BE2C (cell line): Measurements from ENCODE around the gene ACSM2B.
"Not testable (repeated sequence)": the region's sequence is repeated elsewhere in the genome, so short reads cannot be mapped to it uniquely, and the experiment has no call there.

Source experiments
- DNase-seq: peaks from one replicate; pipeline ENCODE4 v3.0.0-alpha.2; 2020
- H3K27me3 ChIP-seq: fragments of 250-450 bp; sonication (Bioruptor Pico); 2 replicates; pipeline ENCODE4 v1.5.1; 2020; ENCODE audit warnings: mild to moderate bottlenecking
- H3K36me3 ChIP-seq: fragments of 250-450 bp; sonication (Bioruptor Pico); 2 replicates; pipeline ENCODE4 v1.5.1; 2020; ENCODE audit warnings: mild to moderate bottlenecking
- H3K4me1 ChIP-seq: fragments of 250-450 bp; sonication (Bioruptor Pico); 2 replicates; pipeline ENCODE4 v1.5.1; 2020
- H3K4me3 ChIP-seq: 2 replicates; pipeline ENCODE4 v1.5.1; 2011; ENCODE audit warnings: low read depth, low read length
- H3K9me3 ChIP-seq: fragments of 250-450 bp; sonication (Bioruptor Pico); 2 replicates; pipeline ENCODE4 v1.5.1; 2020
- TF ChIP-seq, protein P1 (sequence below): IDR thresholded peaks from 2 replicates; pipeline ENCODE4 v1.5.1; 2012; ENCODE audit warnings: mild to moderate bottlenecking, low read depth, low read length

The ACSM2B gene

DNA sequence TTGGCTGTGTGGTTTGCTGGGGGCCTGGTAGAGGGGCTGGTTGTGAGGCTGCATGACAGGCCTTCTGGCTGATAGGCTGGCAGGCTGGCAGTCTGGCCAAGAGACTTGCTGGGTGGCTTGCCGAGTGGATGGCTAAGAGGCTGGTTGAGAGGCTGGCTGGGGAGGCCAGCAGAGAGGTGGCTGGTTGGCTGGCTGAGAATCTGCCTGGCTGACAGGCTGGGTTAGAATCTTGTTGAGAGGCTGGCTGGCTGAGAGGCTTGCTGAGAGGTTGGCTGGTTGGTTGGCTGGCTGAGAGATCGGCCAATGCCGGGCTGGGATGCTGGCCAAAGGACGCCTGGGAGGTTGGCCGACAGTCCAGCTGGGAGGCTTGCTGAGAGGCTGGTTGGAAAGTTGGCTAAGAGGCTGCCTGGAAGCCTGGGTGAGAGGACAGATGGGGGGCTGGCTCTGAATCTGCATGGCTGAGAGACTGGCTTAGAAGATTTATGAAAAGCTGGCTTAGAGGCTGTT is 35.9 kb upstream of the ACSM2B start:
- TF ChIP-seq, protein P1, sequence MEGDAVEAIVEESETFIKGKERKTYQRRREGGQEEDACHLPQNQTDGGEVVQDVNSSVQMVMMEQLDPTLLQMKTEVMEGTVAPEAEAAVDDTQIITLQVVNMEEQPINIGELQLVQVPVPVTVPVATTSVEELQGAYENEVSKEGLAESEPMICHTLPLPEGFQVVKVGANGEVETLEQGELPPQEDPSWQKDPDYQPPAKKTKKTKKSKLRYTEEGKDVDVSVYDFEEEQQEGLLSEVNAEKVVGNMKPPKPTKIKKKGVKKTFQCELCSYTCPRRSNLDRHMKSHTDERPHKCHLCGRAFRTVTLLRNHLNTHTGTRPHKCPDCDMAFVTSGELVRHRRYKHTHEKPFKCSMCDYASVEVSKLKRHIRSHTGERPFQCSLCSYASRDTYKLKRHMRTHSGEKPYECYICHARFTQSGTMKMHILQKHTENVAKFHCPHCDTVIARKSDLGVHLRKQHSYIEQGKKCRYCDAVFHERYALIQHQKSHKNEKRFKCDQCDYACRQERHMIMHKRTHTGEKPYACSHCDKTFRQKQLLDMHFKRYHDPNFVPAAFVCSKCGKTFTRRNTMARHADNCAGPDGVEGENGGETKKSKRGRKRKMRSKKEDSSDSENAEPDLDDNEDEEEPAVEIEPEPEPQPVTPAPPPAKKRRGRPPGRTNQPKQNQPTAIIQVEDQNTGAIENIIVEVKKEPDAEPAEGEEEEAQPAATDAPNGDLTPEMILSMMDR = no peak
- Histone ChIP-seq H3K4me3 (no peak overlapping the region), H3K9me3 (no peaks in the 10 kb centered on the region), H3K36me3 (no peaks in the 10 kb centered on the region), H3K4me1 (no peaks in the 10 kb centered on the region), H3K27me3 (no peaks in the 10 kb centered on the region)
- no peak for DNase-seq

DNA sequence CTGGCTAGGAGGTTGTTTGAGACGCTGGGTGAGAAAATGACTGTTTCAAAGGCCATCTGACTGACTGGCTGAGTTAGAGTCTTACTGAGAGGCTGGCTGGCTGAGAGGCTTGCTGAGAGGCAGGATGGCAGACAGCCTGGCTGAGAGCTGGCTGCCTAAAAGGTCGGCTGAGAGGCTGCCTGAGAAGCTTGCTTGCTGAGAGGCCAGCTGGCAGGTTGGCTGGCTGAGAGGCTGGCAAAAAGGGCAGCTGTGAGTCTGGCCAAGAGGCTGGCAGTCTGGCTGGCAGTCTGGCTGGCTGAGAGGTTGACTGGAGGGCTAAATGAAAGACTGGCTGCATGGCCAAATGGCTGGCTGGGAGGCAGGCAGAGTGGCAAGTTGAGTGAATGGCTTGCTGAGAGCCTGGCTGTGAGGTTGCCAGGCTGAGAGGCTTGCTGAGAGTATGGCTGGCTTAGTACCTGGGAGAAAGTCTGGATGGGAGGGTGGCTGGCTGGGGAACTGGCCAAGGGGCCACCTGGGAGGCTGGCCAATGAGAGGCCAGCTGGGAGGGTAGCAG is 35.3 kb upstream of the ACSM2B start:
- no peak for DNase-seq
- H3K4me1 ChIP-seq = no peaks in the 10 kb centered on the region
- no peaks in the 10 kb centered on the region for H3K9me3 ChIP-seq
- no peaks in the 10 kb centered on the region for H3K36me3 ChIP-seq
- TF ChIP-seq, protein P1 = no peak
- H3K27me3 ChIP-seq = no peaks in the 10 kb centered on the region
- H3K4me3 ChIP-seq = no peak overlapping the region

DNA sequence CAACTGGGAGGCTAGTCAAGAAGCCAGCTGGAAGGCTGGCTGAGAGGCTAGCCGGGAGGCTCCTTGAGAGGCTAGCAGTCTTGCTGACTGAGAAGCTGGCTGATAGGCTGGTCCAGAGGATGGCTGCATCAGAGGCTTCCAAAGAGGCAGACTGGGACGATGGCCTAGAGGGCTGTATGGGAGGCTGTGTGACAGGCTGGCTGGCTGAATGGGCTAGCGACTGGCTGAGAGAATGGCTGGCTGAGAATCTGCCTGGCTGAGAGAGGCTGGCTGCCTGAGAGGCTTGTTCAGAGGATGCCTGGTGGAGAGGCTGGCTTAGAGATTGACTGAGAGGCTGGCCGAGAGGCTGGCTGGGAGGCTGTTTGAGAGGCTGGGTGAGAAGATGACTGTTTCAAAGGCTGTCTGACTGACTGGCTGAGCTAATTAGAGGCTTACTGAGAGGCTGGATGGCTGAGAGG is 34.8 kb upstream of the ACSM2B start:
- TF ChIP-seq, protein P1 = no peak
- H3K36me3 ChIP-seq = no peaks in the 10 kb centered on the region
- DNase-seq = no peak
- H3K4me3 ChIP-seq = no peak overlapping the region
- H3K27me3 ChIP-seq = no peaks in the 10 kb centered on the region
- no peaks in the 10 kb centered on the region for H3K4me1 ChIP-seq
- no peaks in the 10 kb centered on the region for H3K9me3 ChIP-seq

DNA sequence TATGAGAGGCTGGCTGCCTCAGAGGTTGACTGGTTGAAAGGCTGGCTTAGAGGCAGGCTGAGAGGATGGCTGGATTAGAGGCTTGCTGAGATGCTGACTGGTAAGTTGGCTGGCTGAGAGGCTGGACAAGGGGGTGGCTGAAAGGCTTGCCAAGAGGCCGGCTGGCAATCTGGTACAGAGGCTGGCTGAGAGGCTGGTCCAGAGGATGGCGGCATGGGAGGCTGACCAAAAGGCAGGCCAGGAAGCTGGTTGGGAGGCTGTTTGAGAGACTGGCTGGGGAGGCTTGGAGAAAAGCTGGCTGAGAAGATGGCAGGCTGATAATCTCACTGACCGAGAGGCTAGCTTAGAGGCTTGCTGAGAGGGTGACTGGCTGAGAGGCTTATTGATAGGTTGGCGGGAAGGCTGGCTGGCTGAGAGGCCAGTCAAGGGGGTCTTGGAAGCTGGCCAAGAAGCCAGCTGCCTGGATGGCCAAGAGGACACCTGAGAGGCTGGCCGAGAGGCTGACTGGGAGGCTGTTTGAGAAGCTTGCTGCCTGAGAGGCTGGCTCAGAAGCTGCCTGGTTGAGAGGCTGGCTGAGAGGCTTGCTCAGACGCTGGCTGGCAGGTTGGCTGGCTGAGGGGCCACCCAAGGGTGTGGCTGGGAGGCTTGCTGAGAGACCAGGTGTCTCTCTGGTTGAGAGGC is 34.2 kb upstream of the ACSM2B start:
- Histone ChIP-seq H3K9me3 (no peaks in the 10 kb centered on the region), H3K27me3 (no peaks in the 10 kb centered on the region), H3K4me1 (no peaks in the 10 kb centered on the region), H3K4me3 (no peak overlapping the region), H3K36me3 (no peaks in the 10 kb centered on the region)
- no peak for DNase-seq
- TF ChIP-seq, protein P1 = no peak

DNA sequence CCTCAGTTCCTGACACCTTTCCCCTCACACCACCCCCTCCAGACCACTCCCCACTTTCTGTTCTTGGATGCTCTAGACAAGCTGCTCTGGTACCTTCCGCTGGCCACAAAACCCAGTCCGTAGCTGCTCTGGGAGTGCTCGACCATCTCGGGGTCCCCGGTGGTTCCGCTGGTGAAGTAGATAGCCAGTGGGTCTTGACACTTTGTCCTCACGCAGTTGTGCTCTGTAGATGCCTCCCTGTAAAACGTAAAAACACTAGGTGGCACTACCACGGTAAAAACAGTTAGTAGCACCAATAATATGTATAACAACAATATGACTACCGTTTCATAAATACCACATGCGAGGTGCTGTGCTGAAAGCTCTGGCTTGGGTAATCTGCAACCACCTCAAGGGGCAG is 26.0 kb upstream of the ACSM2B start:
- not testable (repeated sequence) for H3K4me1 ChIP-seq, H3K27me3 ChIP-seq, DNase-seq, H3K4me3 ChIP-seq, H3K36me3 ChIP-seq, H3K9me3 ChIP-seq

DNA sequence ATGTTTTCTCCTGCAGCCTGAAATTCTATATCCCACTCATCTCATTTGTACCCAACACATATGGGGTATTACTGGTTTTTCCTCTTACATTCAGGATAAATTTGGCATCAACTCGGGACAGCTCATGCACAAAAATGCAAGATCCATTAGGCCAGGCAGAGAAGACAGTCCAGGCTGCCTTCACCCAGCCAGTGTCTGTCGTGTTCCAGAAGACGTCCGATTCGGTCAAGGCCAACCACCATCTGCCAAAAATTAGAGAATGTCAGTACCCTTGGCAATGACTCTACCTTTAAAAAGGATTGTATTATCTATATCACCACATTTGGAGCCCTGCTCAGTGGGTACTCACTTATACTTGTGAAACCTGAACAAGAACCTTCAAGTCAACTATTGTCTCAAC is 23.3 kb upstream of the ACSM2B start:
- not testable (repeated sequence) for H3K36me3 ChIP-seq, H3K4me3 ChIP-seq, H3K4me1 ChIP-seq, DNase-seq, H3K9me3 ChIP-seq, H3K27me3 ChIP-seq

DNA sequence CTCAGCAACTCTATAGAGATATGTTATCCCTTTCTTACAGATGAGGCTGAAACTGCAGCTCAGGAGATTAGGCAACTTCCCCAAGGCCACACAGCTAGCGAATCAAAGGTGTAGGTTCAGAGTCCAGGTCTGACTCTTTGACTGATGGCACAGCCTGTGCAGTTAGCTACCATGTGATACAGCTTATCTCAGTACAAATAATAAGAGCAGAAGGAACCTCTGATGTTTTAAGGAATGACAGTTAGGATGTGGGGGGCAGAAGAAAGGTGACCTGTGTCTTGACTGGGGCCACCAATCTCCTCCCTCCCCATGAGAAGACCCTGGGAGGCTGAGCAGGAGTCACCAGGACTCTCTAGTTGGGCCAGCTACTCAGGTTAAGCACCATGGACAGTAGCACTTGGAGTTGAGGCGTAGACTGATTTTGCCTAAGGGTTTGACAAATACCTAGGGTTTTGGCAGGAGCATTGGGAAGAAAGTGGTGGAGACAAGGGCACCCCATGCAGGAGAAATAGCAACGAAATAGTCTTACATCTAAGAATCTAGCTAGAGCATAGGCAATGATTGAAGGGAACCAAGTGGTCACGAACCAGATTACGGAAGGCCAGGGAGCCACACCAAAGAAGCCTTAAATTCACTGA is 22.8 kb upstream of the ACSM2B start:
- no peak for DNase-seq

DNA sequence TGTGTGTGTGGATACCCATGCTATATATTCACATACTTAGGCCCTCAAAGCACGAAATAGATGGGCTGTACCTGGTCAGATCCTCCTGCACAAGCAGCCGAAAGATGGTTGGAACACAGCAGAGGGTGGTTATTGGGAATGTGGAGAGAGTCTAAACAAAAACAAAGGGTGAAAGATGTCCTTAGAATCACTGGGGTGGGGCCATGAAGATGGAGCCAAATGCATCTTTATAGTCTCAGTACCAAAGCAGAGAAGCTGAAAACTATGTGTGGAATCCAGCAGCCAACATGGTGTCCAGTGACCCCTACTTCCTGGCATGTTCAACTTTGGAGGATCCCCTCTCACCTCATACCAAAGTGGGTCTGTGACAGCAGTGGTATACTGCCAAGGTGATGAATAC is 19.5 kb upstream of the ACSM2B start:
- not testable (repeated sequence) for H3K36me3 ChIP-seq, H3K9me3 ChIP-seq, H3K4me3 ChIP-seq, DNase-seq, H3K27me3 ChIP-seq, H3K4me1 ChIP-seq

More for the DNA sequence above, 22.8 kb upstream of the ACSM2B start:
- Histone ChIP-seq H3K4me3 (no peak overlapping the region), H3K36me3 (no peaks in the 10 kb centered on the region), H3K4me1 (no peaks in the 10 kb centered on the region), H3K9me3 (no peaks in the 10 kb centered on the region), H3K27me3 (no peaks in the 10 kb centered on the region)
- TF ChIP-seq, protein P1 = no peak

DNA sequence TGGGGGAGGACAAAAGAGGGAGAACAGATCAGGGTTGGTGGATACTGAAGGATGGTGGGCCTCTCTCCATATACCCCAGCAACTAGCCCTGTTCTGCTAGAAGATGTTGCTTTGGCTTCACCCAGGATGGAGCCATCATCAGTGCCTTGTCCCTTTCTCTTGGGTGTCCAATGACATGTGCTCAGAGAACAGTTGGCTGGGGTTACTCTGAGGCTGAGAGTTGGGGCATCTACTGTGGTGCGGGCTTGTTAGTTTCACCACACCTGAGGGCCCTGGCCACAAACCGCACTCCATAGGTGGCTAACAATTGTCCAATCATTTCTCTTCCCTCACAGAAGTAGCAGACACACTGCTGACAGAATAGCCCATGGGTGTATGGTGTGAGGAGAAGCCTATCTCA is 18.9 kb upstream of the ACSM2B start:
- not testable (repeated sequence) for H3K27me3 ChIP-seq, H3K36me3 ChIP-seq

DNA sequence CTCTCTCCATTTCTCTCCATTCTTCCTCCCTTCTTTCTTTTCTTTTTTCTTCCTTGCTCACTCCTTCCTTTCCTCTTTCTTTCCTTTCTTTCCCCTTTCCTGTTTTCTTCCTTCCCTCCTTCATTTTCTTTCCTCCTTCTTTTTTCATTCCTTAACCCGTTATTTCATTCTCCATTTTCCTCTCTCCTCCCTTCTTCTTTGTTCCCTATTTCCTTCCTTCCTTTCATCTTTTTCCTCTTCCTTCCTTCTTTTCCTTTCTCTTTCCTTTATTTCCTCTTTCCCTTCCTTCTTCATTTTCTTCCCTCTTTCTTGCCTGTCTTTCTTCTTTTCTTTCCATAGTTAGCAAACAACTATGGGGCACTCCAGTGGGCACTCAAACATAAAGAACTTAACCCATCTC is 16.6 kb upstream of the ACSM2B start:
- H3K4me3 ChIP-seq, DNase-seq, H3K27me3 ChIP-seq, H3K9me3 ChIP-seq, H3K4me1 ChIP-seq, H3K36me3 ChIP-seq: not testable (repeated sequence)

More for the DNA sequence above, 18.9 kb upstream of the ACSM2B start:
- H3K4me3 ChIP-seq, H3K9me3 ChIP-seq, DNase-seq, H3K4me1 ChIP-seq: not testable (repeated sequence)
